Stimulated activated naive CD8-positive, alpha-beta T cell treated with anti-CD3 and anti-CD28 coated beads, Interleukin-15, amount 100 ng/mL, for 72 hours (primary cell): Measurements from ENCODE around the gene CLEC16A.
A peak's percentile ranks its signal among the peaks of the same experiment; 100 is the strongest.
"Not testable (repeated sequence)": the region's sequence is repeated elsewhere in the genome, so short reads cannot be mapped to it uniquely, and the experiment has no call there.

Experiments used
- ATAC-seq: fragments of 150-1000 bp; cut with Tn5 transposase; 2 replicates; pipeline ENCODE4 v1.10.0; 2021; ENCODE audit warnings: mild to moderate bottlenecking, moderate library complexity
- DNase-seq, 2 donors: peaks; one replicate each; pipeline ENCODE4 v3.0.0; 2021 to 2022
- H3K27ac Mint-ChIP-seq, 2 donors: one replicate each; pipeline ENCODE4 v1.8.0; 2022; ENCODE audit warnings: mild to moderate bottlenecking in 2 of 2, mixed read lengths in 2 of 2, moderate library complexity in 2 of 2
- H3K27me3 Mint-ChIP-seq: one replicate; pipeline ENCODE4 v1.8.0; 2022; ENCODE audit warnings: mixed read lengths
- H3K4me1 Mint-ChIP-seq: one replicate; pipeline ENCODE4 v1.8.0; 2022; ENCODE audit warnings: mild to moderate bottlenecking, mixed read lengths
- H3K4me3 Mint-ChIP-seq, 2 donors: one replicate each; pipeline ENCODE4 v1.8.0; 2022; ENCODE audit warnings: mild to moderate bottlenecking in 2 of 2, mixed read lengths in 2 of 2, moderate library complexity in 1 of 2
- H3K9me3 Mint-ChIP-seq, 2 donors: one replicate each; pipeline ENCODE4 v1.8.0; 2022; ENCODE audit warnings: mixed read lengths in 2 of 2

CLEC16A gene

GRCh38 chr16:10966559-10966958, 22.2 kb downstream of the CLEC16A start:
- H3K27ac Mint-ChIP-seq = peak overlapping the region; percentile 81 to 94
- H3K4me3 Mint-ChIP-seq, ATAC-seq, H3K27me3 Mint-ChIP-seq, H3K9me3 Mint-ChIP-seq: not testable (repeated sequence)
- DNase-seq = peak in 1 of 2 donors; percentile 54
- H3K4me1 Mint-ChIP-seq = peaks cover 41% of the 10 kb centered on the region

GRCh38 chr16:10967986-10968385, 23.6 kb downstream of the CLEC16A start:
- H3K9me3 Mint-ChIP-seq = peaks cover 8 to 10% of the 10 kb centered on the region in 2 donors
- H3K27me3 Mint-ChIP-seq = no peaks in the 10 kb centered on the region
- H3K4me1 Mint-ChIP-seq = peaks cover 55% of the 10 kb centered on the region
- peak overlapping the region in 1 of 2 donors; percentile 86 for H3K27ac Mint-ChIP-seq
- ATAC-seq (no peak), DNase-seq (no peak)
- no peak overlapping the region for H3K4me3 Mint-ChIP-seq

GRCh38 chr16:10968498-10968897, 24.1 kb downstream of the CLEC16A start:
- ATAC-seq = no peak
- Mint-ChIP-seq H3K27ac (peak overlapping the region in 1 of 2 donors; percentile 86), H3K4me3 (no peak overlapping the region), H3K9me3 (peaks cover 8 to 10% of the 10 kb centered on the region in 2 donors), H3K4me1 (peaks cover 61% of the 10 kb centered on the region), H3K27me3 (no peaks in the 10 kb centered on the region)
- DNase-seq = no peak

GRCh38 chr16:10969615-10970014, 25.3 kb downstream of the CLEC16A start:
- H3K4me3 Mint-ChIP-seq = no peak overlapping the region
- peaks cover 8 to 10% of the 10 kb centered on the region in 2 donors for H3K9me3 Mint-ChIP-seq
- ATAC-seq = no peak
- H3K27me3 Mint-ChIP-seq = no peaks in the 10 kb centered on the region
- H3K4me1 Mint-ChIP-seq = peaks cover 55% of the 10 kb centered on the region
- DNase-seq = no peak
- H3K27ac Mint-ChIP-seq = no peak overlapping the region

- Mint-ChIP-seq H3K27me3 (no peaks in the 10 kb centered on the region), H3K27ac (no peak overlapping the region), H3K4me1 (peaks cover 52% of the 10 kb centered on the region), H3K9me3 (peaks cover 8 to 10% of the 10 kb centered on the region in 2 donors), H3K4me3 (no peak overlapping the region)
- ATAC-seq (no peak), DNase-seq (no peak)
Measured at GRCh38 chr16:10970065-10970464, 25.7 kb downstream of the CLEC16A start.

- H3K27ac Mint-ChIP-seq = no peak overlapping the region
- ATAC-seq (no peak), DNase-seq (no peak)
- H3K27me3 Mint-ChIP-seq = no peaks in the 10 kb centered on the region
- peaks cover 0 to under 1% of the 10 kb centered on the region in 2 donors for H3K9me3 Mint-ChIP-seq
- H3K4me3 Mint-ChIP-seq = no peak overlapping the region
- peaks cover 37% of the 10 kb centered on the region for H3K4me1 Mint-ChIP-seq
Measured at GRCh38 chr16:10971560-10971961, 27.2 kb downstream of the CLEC16A start.

- peak overlapping the region in 1 of 2 donors; percentile 3 for H3K27ac Mint-ChIP-seq
- peak overlapping the region in 1 of 2 donors; percentile 6 for H3K4me3 Mint-ChIP-seq
- ATAC-seq (no peak), DNase-seq (no peak)
- no peaks in the 10 kb centered on the region for H3K9me3 Mint-ChIP-seq
- H3K4me1 Mint-ChIP-seq = peaks cover 34% of the 10 kb centered on the region
- no peaks in the 10 kb centered on the region for H3K27me3 Mint-ChIP-seq
Measured at GRCh38 chr16:10972108-10972818, 27.9 kb downstream of the CLEC16A start.

- peaks cover 39% of the 10 kb centered on the region for H3K4me1 Mint-ChIP-seq
- no peaks in the 10 kb centered on the region for H3K9me3 Mint-ChIP-seq
- DNase-seq = no peak
- peak overlapping the region; percentile 28 to 31 for H3K4me3 Mint-ChIP-seq
- H3K27ac Mint-ChIP-seq = peak overlapping the region; percentile 32 to 86
- no peaks in the 10 kb centered on the region for H3K27me3 Mint-ChIP-seq
- ATAC-seq = peak; percentile 18
Measured at GRCh38 chr16:10972819-10973464, 28.6 kb downstream of the CLEC16A start.

- H3K27ac Mint-ChIP-seq = no peak overlapping the region
- no peak for DNase-seq
- peaks cover 38% of the 10 kb centered on the region for H3K4me1 Mint-ChIP-seq
Measured at GRCh38 chr16:10976634-10977033, 32.3 kb downstream of the CLEC16A start.

GRCh38 chr16:10978124-10978523, 33.8 kb downstream of the CLEC16A start:
- H3K4me3 Mint-ChIP-seq = no peak overlapping the region
- ATAC-seq (no peak), DNase-seq (no peak)
- no peaks in the 10 kb centered on the region for H3K9me3 Mint-ChIP-seq
- no peak overlapping the region for H3K27ac Mint-ChIP-seq
- H3K27me3 Mint-ChIP-seq = no peaks in the 10 kb centered on the region
- H3K4me1 Mint-ChIP-seq = peaks cover 24% of the 10 kb centered on the region

More at GRCh38 chr16:10976634-10977033, 32.3 kb downstream of the CLEC16A start:
- Mint-ChIP-seq H3K4me3 (no peak overlapping the region), H3K27me3 (no peaks in the 10 kb centered on the region), H3K9me3 (no peaks in the 10 kb centered on the region)
- no peak for ATAC-seq

GRCh38 chr16:10978871-10979446, 34.6 kb downstream of the CLEC16A start:
- H3K9me3 Mint-ChIP-seq = no peaks in the 10 kb centered on the region
- peaks cover 19% of the 10 kb centered on the region for H3K4me1 Mint-ChIP-seq
- DNase-seq (no peak), ATAC-seq (no peak)
- no peak overlapping the region for H3K27ac Mint-ChIP-seq
- no peak overlapping the region for H3K4me3 Mint-ChIP-seq
- H3K27me3 Mint-ChIP-seq = no peaks in the 10 kb centered on the region

- no peak overlapping the region for H3K4me3 Mint-ChIP-seq
- H3K27me3 Mint-ChIP-seq = no peaks in the 10 kb centered on the region
- DNase-seq = no peak
- H3K9me3 Mint-ChIP-seq = no peaks in the 10 kb centered on the region
- no peak for ATAC-seq
- peaks cover 20% of the 10 kb centered on the region for H3K4me1 Mint-ChIP-seq
- no peak overlapping the region for H3K27ac Mint-ChIP-seq
Measured at GRCh38 chr16:10979717-10980601, 35.6 kb downstream of the CLEC16A start.

- Mint-ChIP-seq H3K9me3 (no peaks in the 10 kb centered on the region), H3K4me1 (peaks cover 20% of the 10 kb centered on the region), H3K27me3 (no peaks in the 10 kb centered on the region), H3K27ac (no peak overlapping the region), H3K4me3 (no peak overlapping the region)
- no peak for DNase-seq
- ATAC-seq = no peak
Measured at GRCh38 chr16:10980813-10981212, 36.4 kb downstream of the CLEC16A start.

GRCh38 chr16:10981697-10982216, 37.4 kb downstream of the CLEC16A start:
- Mint-ChIP-seq H3K27me3 (no peaks in the 10 kb centered on the region), H3K4me1 (peaks cover 27% of the 10 kb centered on the region), H3K9me3 (no peaks in the 10 kb centered on the region), H3K4me3 (no peak overlapping the region), H3K27ac (peak overlapping the region in 1 of 2 donors; percentile 48)
- ATAC-seq (peak; percentile 99), DNase-seq (peak; percentile 42 to 62)
